ENCODE results near the gene NUDT4B.
"Not testable (repeated sequence)": the region's sequence is repeated elsewhere in the genome, so short reads cannot be mapped to it uniquely, and the experiment has no call there.

Gene NUDT4B

DNA sequence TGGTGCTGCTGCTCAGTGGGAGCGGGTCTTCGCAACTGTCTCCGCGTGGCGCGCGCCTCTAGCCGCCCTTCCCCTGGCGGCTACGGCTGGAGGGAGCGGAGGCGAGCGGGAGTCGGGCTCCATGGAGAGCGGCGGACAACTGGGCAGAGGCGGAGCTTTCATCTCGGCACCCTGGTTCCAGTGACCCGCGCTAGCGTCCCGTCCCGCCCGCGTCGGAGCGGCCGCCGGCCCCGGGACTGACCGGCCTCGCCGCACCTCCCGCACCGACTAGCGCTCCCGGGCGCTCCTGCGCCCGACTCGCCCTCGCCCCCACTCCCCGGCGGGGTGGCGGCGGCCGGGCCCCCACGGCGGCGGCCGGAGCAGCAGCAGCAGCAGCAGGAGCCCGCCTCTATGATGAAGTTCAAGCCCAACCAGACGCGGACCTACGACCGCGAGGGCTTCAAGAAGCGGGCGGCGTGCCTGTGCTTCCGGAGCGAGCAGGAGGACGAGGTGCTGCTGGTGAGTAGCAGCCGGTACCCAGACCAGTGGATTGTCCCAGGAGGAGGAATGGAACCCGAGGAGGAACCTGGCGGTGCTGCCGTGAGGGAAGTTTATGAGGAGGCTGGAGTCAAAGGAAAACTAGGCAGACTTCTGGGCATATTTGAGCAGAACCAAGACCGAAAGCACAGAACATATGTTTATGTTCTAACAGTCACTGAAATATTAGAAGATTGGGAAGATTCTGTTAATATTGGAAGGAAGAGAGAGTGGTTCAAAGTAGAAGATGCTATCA lies at the start of gene NUDT4B:
Gene NUDT4B (plus strand): TSS at position 212 of the 772 bp plus-strand sequence. CDS start 179 bp downstream, at position 391.
- DNase-seq (ENCODE audit: low read depth), result not testable (repeated sequence)

- DNase-seq (ENCODE audit: low read depth), result not testable (repeated sequence)
Measured at GRCh38 chr1:148699357-148699756, 49.2 kb upstream of the NUDT4B start.

DNA sequence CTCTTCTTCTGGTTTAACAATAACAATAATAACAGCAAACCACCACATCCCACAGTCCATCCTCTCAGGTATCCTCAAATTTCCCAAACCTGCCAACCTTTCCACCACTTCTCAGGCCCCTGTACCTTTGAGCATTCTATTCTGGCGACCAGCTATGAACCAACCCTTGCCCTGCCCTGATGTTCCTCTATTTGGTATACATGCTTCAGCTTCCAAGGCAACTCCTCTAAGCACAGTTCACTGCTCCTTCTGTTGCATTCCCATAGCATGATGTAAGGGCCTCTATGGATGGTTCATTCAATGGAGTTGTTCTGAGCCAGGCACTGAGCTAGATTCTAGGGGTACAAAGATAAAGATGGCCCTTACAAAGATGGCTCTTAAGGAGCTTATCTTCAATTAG lies 46.3 kb upstream of the NUDT4B start:
- DNase-seq (ENCODE audit: low read depth), result not testable (repeated sequence)

GRCh38 chr1:148703973-148704591 lies 44.5 kb upstream of the NUDT4B start:
- not testable (repeated sequence) for DNase-seq (ENCODE audit: low read depth)

- not testable (repeated sequence) for DNase-seq (ENCODE audit: low read depth)
Measured at GRCh38 chr1:148705316-148705948, 43.1 kb upstream of the NUDT4B start.

GRCh38 chr1:148708779-148709333 lies 39.7 kb upstream of the NUDT4B start:
- not testable (repeated sequence) for DNase-seq (ENCODE audit: low read depth)

DNA sequence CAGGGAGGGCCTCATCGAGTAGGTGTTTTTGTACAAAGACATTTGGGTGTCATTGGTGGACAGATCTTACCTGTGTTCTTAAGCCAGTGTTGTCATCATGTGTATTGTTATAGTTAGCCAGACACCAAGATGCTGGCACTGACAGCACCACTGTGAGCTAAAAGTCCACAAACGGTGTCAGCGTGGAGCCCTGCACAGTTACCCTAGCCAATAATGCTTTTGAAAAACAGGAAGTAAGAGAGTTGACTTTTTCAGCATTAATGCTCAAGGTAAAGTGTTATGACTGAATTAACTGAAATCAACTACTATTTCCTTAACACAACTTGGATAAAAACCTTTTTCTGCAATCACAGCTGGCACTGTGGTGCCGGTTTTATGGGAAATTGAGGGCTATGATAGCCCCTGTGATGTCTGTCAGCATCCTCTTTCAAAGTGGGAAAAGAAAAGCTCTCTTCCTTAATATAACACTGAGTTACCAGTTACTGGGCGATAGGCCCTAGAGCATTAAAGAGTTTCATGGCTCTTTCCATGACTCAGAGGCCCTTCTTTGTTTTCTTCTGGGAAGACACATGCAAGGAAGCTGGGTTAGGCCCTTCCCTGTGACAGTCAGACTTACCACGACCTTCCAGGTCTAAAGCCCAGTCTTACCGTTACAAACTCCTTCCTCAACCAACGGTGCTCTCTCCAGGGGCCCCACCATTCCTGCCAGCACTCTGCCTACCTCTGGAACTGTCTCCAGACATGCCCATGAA lies 37.6 kb upstream of the NUDT4B start:
- DNase-seq (ENCODE audit: low read depth), result not testable (repeated sequence)

GRCh38 chr1:148712353-148712752 lies 36.2 kb upstream of the NUDT4B start:
- not testable (repeated sequence) for DNase-seq (ENCODE audit: low read depth)

DNA sequence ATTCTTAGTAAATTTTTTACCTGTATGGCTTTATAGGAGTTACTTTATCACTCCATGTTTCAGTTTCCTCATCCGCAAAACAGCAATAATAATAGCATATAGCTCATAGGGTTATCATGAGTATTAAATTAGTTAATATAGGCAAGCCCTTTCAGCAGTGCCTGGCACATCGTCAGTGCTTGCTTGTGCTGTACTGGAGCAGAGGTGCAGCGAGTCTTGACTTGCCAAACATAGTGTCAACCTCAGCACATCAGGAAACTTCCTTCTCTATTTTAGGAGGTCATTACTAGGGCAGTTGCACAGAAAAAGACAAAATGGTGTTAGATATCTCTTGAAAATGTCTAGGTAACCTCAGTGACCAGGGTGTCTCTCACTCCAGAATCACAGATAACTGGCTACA lies 33.1 kb upstream of the NUDT4B start:
- DNase-seq (ENCODE audit: low read depth), result not testable (repeated sequence)

GRCh38 chr1:148716966-148717520 lies 31.5 kb upstream of the NUDT4B start:
- not testable (repeated sequence) for DNase-seq (ENCODE audit: low read depth)

DNA sequence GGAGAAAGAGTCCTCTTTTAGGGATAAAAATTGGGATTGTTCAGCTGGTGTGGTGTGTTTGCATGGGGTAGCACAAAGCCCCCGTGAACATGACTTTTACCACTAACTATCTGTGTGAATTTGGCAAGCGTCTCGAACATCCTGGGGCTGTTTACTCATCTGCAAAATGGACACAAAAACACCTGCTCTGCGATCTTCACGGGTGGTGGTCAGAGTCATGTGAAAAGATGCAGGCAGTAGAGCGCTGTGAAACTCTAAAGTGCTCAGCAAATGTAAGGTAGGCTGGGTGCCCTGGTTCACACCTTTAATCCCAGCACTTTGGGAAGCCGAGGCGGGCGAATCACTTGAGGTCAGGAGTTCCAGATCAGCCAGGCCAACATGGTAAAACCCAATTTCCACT lies 27.7 kb upstream of the NUDT4B start:
- not testable (repeated sequence) for DNase-seq (ENCODE audit: low read depth)

GRCh38 chr1:148722758-148723157 lies 25.8 kb upstream of the NUDT4B start:
- DNase-seq (ENCODE audit: low read depth), result not testable (repeated sequence)

- not testable (repeated sequence) for DNase-seq (ENCODE audit: low read depth)
Measured at GRCh38 chr1:148723515-148723914, 25.1 kb upstream of the NUDT4B start.

GRCh38 chr1:148724872-148725271 lies 23.7 kb upstream of the NUDT4B start:
- DNase-seq (ENCODE audit: low read depth), result not testable (repeated sequence)

- not testable (repeated sequence) for DNase-seq (ENCODE audit: low read depth)
Measured at GRCh38 chr1:148727862-148728261, 20.7 kb upstream of the NUDT4B start.

DNA sequence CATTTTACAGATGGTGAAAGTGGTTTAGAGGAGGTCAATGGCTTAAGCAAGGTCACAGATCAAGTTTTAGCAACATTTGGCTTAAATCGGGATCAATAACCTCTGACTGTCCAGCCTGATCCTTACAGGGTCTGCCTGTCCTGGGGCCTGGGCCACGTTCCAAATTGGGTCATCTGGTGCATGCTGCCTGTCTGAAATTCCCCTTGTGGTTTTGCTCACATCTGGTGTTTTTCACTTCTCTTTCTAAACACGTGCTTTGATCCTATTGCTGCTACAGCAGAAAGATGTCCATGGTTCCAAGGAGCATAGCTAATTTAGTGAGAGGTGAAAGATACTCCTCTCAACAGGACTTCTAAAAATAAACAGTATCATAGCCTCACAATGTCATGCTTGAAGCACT lies 19.4 kb upstream of the NUDT4B start:
- DNase-seq (ENCODE audit: low read depth), result not testable (repeated sequence)

- not testable (repeated sequence) for DNase-seq (ENCODE audit: low read depth)
Measured at GRCh38 chr1:148729541-148729940, 19.0 kb upstream of the NUDT4B start.

DNA sequence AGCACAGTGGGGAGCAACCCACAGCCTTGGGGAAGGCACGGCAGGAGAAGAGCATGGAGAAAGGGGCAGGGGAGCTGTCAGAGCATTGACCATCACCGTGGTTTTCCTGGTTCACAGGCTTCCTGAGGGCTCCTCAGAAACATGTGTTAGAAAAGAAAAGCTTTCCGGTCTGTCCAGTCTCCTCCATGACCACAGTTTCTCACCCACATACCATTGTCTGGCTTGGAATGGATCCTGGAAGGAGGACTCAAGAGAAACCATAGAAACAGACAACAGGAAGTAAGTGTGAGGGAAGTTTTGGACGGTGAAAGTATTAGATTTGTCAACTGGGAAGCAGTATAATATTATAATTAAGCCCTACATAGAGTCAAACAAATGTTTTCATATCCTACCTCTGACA lies 16.3 kb upstream of the NUDT4B start:
- DNase-seq (ENCODE audit: low read depth), result not testable (repeated sequence)

- not testable (repeated sequence) for DNase-seq (ENCODE audit: low read depth)
Measured at GRCh38 chr1:148733585-148734310, 14.8 kb upstream of the NUDT4B start.

DNA sequence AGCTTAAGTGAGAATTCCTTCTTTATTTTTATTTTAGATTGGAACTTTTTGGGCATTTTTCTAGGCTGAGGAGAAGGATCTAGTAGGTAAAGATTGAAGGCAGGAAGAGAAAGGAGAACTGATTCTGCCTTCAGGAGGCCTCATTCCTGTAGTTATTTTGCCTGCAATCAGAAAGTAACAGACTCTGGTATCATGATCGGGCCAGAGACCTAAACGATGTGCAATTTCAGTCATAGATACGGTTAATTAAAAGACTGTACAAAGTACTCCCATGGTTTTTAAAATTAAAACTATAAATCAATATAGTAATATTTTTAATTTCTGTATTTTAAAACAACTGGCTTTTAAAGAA lies 14.3 kb upstream of the NUDT4B start:
- not testable (repeated sequence) for DNase-seq (ENCODE audit: low read depth)

DNA sequence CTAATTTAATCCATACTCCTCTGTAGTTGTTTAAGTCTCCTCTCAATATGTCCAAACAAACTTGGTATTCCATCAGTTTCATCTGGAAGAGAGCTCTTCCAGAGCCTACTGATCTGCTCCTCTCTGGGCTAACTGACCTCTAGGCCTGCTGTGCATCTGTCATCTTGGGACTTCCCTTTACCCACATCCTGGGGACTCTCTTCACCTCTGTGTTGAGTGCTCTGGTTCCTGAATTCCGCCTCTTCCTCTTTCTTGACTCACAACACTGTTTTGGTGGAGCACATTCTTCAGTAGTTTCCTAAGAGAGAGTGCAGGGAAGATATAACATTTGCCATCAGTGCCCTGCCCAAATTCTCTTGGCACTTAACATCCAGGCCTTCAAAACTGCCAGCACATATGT lies 13.0 kb upstream of the NUDT4B start:
- not testable (repeated sequence) for DNase-seq (ENCODE audit: low read depth)
